Vagina (tissue), 2 donors: Measurements from ENCODE around the gene SMOC2.

Experiments
- POLR2A ChIP-seq, 2 donors: fragments of 450-650 bp; IDR thresholded peaks; one replicate each; pipeline ENCODE4 v1.6.1; 2017; ENCODE audit warnings: antibody characterized with exemption in 2 of 2, mild to moderate bottlenecking in 2 of 2, moderate library complexity in 2 of 2
- TF ChIP-seq, protein P1 (sequence below), 3 experiments: fragments of 450-650 bp in 2 of 3; fragments of 200-600 bp in 1 of 3; sonication (generic) in 1 of 3; IDR thresholded peaks; one replicate each; pipeline ENCODE4 v1.5.1; 2017 to 2019; ENCODE audit warnings: antibody characterized with exemption in 3 of 3, mild to moderate bottlenecking in 2 of 3, moderate library complexity in 2 of 3

- TF ChIP-seq, protein P1, sequence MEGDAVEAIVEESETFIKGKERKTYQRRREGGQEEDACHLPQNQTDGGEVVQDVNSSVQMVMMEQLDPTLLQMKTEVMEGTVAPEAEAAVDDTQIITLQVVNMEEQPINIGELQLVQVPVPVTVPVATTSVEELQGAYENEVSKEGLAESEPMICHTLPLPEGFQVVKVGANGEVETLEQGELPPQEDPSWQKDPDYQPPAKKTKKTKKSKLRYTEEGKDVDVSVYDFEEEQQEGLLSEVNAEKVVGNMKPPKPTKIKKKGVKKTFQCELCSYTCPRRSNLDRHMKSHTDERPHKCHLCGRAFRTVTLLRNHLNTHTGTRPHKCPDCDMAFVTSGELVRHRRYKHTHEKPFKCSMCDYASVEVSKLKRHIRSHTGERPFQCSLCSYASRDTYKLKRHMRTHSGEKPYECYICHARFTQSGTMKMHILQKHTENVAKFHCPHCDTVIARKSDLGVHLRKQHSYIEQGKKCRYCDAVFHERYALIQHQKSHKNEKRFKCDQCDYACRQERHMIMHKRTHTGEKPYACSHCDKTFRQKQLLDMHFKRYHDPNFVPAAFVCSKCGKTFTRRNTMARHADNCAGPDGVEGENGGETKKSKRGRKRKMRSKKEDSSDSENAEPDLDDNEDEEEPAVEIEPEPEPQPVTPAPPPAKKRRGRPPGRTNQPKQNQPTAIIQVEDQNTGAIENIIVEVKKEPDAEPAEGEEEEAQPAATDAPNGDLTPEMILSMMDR (IDR thresholded peaks at IDR 0.05): no peak
- TF ChIP-seq POLR2A (IDR thresholded peaks at IDR 0.05): no peak
Observed at GRCh38 chr6:168563656-168564055, 122.7 kb downstream of the SMOC2 start.
